Right cardiac atrium (tissue), 5 donors: ENCODE results near the gene PLEKHG3. TPM values are rescaled to one million over a fixed set of nuclear protein-coding genes. Genes with fewer than 3 reads are reported as not detected.

Source experiments
- ATAC-seq, 2 donors: fragments of 200-7000 bp; cut with Tn5 transposase; one replicate each; pipeline versions ENCODE4 v1.8.0 to v1.9.1; 2020; ENCODE audit warnings: moderate library complexity in 2 of 2, mild to moderate bottlenecking in 1 of 2
- DNase-seq, 3 donors: peaks; one replicate each; pipeline ENCODE4 v3.0.0-alpha.2; 2020
- H3K27ac ChIP-seq: one replicate; pipeline ENCODE4 v1.5.1; 2013; ENCODE audit warnings: mild to moderate bottlenecking, low read length, control low read depth, moderate library complexity
- H3K27me3 ChIP-seq: one replicate; pipeline ENCODE4 v1.6.1; 2013; ENCODE audit not compliant: control insufficient read depth, insufficient read depth
- H3K4me1 ChIP-seq: one replicate; pipeline ENCODE4 v1.6.1; 2013; ENCODE audit warnings: low read length; ENCODE audit not compliant: control insufficient read depth, insufficient read depth
- H3K4me3 ChIP-seq: one replicate; pipeline ENCODE4 v1.5.1; 2013; ENCODE audit warnings: low read length, control low read depth
- H3K9me3 ChIP-seq: one replicate; pipeline ENCODE4 v1.6.1; 2013; ENCODE audit warnings: low read length; ENCODE audit not compliant: control insufficient read depth
- WGBS: extraction: QIAGEN DNeasy Blood & Tissue Kit; methylation state at CpG from one replicate; pipeline ENCODE4 v1.1.7; 2013; 5-methylcytosine and 5-hydroxymethylcytosine counted together
- intact Hi-C, 4 donors: fragments of 100-400 bp; cut with DNase I; formaldehyde crosslinking; loops; one replicate each; pipeline versions ENCODE4 v1.11.0 to v1.14.0; 2022 to 2023
- polyA plus RNA-seq: library from polyadenylated mRNA; stranded (reverse); fragments of 200-250 nt; gene quantifications from one replicate; pipeline ENCODE4 v1.2.3, GENCODE V29; 2013
- total RNA-seq, 4 donors: library from RNA; stranded (reverse); fragmentation: NEBNext Ultra II Directional; extraction: Animal tissue kit (Norgen Biotek cat#: 25700); gene quantifications; one replicate each; pipeline ENCODE4 v1.2.1, GENCODE V29; 2021
- donor health status: healthy with polysubstance abuse.
- donor health status: DM: no; HTN: yes; CAD: no.
- donor health status: DM: no; HTN: no; CAD: no.
- donor health status: DM: no; HTN: yes; CAD: no; lungs with severe emphysema.
- donor health status: DM: yes; HTN: yes; CAD: no.

PLEKHG3 gene
- total and polyA plus RNA-seq, 5 donors: 12.6 to 58.7 (median 47.8) TPM

- Histone ChIP-seq H3K9me3 (no peaks in the 10 kb centered on the region), H3K27ac (peak overlapping the region; percentile 69), H3K4me3 (no peak overlapping the region), H3K27me3 (no peaks in the 10 kb centered on the region), H3K4me1 (peaks cover 24% of the 10 kb centered on the region)
- DNase-seq: peak in 1 of 3 donors; percentile 77
- intact Hi-C loops: no loop called here
- 32% methylated on average over 18 of the region's 18 CpGs for WGBS
- ATAC-seq: peak in 1 of 2 donors; percentile 10
Measured at GRCh38 chr14:64708148-64709004, 4.2 kb downstream of the PLEKHG3 start.

GRCh38 chr14:64709126-64709525 lies 4.9 kb downstream of the PLEKHG3 start:
- H3K27me3 ChIP-seq: no peaks in the 10 kb centered on the region
- H3K27ac ChIP-seq: peak overlapping the region; percentile 69
- H3K9me3 ChIP-seq: no peaks in the 10 kb centered on the region
- H3K4me3 ChIP-seq: no peak overlapping the region
- WGBS: 67% methylated on average over 5 of the region's 5 CpGs
- ATAC-seq: no peak
- peaks cover 22% of the 10 kb centered on the region for H3K4me1 ChIP-seq
- intact Hi-C loops: no loop called here
- no peak for DNase-seq

DNA sequence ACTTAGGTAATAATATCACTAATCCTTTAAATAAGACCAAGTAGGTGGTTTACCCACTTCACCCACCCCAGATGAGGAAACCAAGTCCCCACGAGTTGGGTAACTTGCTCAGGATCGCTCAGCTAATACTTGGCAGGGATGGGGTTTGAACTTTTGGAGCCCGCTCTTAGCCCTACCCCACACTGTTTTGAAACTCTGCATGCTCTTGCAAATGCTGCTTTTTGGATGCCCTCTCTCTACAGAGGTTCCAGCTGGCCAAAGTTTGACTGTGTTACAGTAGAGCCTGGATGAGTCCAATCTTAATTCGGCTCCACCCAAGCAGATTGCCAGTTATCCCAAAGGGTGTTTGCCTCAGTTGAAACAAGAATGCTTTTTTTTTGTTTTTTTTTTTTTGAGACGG lies 6.8 kb downstream of the PLEKHG3 start:
- peak; percentile 79 to 85 for ATAC-seq
- WGBS: 36% methylated on average over 5 of the region's 5 CpGs
- H3K27me3 ChIP-seq: no peaks in the 10 kb centered on the region
- intact Hi-C loops: no loop called here
- DNase-seq: peak in 2 of 3 donors; percentile 66 to 75
- H3K4me3 ChIP-seq: no peak overlapping the region
- H3K27ac ChIP-seq: peak overlapping the region; percentile 39
- H3K9me3 ChIP-seq: no peaks in the 10 kb centered on the region
- peaks cover 25% of the 10 kb centered on the region for H3K4me1 ChIP-seq

- peaks cover 33% of the 10 kb centered on the region for H3K4me1 ChIP-seq
- ATAC-seq (no peak), DNase-seq (no peak)
- no peaks in the 10 kb centered on the region for H3K27me3 ChIP-seq
- intact Hi-C loops: no loop called here
- no peak overlapping the region for H3K4me3 ChIP-seq
- H3K9me3 ChIP-seq: no peaks in the 10 kb centered on the region
- H3K27ac ChIP-seq: no peak overlapping the region
Measured at GRCh38 chr14:64713677-64714076, 9.5 kb downstream of the PLEKHG3 start.

DNA sequence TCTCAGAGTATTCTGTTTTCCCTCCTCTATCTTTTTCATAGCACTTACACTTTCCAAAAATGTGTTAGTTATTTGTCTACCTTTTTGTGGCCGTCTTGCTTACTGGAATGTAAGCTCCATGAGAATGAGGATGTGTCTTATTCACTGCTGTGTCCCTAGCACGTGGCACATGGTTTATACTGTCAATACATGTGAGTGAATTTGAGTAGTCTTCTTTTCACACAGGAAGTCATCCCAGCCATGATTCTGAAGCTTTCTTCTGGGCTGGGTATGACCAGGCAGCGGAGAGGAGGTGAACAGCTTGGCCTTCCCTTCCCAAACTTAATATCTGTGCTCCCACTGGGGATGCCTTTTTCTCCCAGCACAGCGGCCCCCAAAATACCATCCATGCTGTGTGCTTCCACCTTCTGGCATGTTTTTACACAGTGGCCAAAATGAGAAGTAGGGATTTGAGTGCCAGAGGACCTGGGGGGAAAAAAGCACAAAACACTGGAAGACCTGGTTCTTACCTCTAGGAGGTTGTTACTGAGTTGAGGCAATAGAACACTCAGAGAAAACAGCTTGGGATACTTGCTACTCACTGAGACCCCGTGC lies 10.3 kb downstream of the PLEKHG3 start:
- Histone ChIP-seq H3K27me3 (no peaks in the 10 kb centered on the region), H3K4me1 (peaks cover 30% of the 10 kb centered on the region), H3K4me3 (no peak overlapping the region), H3K9me3 (no peaks in the 10 kb centered on the region), H3K27ac (peak overlapping the region; percentile 19)
- WGBS: 82% methylated on average over 5 of the region's 5 CpGs
- ATAC-seq (no peak), DNase-seq (no peak)
- intact Hi-C loops: no loop called here

- intact Hi-C loops: no loop called here
- Histone ChIP-seq H3K27me3 (no peaks in the 10 kb centered on the region), H3K4me3 (no peak overlapping the region), H3K27ac (peak overlapping the region; percentile 78), H3K9me3 (no peaks in the 10 kb centered on the region), H3K4me1 (peaks cover 32% of the 10 kb centered on the region)
- ATAC-seq (no peak), DNase-seq (no peak)
- WGBS: 54% methylated on average over 4 of the region's 4 CpGs
Measured at GRCh38 chr14:64715146-64715627, 11.0 kb downstream of the PLEKHG3 start.

GRCh38 chr14:64715628-64716412 lies 11.6 kb downstream of the PLEKHG3 start:
- H3K9me3 ChIP-seq: no peaks in the 10 kb centered on the region
- H3K27me3 ChIP-seq: no peaks in the 10 kb centered on the region
- H3K4me3 ChIP-seq: peak overlapping the region; percentile 45
- peak; percentile 34 to 53 for ATAC-seq
- H3K27ac ChIP-seq: peak overlapping the region; percentile 78
- peaks cover 35% of the 10 kb centered on the region for H3K4me1 ChIP-seq
- intact Hi-C loops: no loop called here
- 35% methylated on average over 22 of the region's 22 CpGs for WGBS
- peak in 1 of 3 donors; percentile 76 for DNase-seq

DNA sequence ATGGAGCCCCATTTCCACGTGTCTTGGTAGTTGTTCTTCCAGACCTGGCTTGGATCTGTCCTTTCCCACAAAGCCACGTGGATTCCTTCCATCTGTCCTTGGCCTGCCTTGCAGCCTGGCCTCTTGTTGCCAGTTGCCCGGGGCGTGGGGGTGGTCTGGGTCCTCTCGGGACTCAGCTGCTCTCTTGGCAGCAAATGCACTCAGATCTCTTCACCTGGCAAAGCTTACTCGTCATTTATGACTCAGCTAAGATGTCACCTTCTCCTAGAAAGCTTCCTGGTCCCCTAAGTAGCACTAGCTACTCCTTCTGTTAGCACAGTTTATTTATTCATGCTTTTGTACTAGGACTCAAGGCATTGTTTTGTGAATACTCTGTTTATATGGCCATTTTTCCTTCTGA lies 13.6 kb downstream of the PLEKHG3 start:
- Histone ChIP-seq H3K9me3 (no peaks in the 10 kb centered on the region), H3K4me1 (peaks cover 41% of the 10 kb centered on the region), H3K27me3 (no peaks in the 10 kb centered on the region), H3K4me3 (no peak overlapping the region), H3K27ac (peak overlapping the region; percentile 9)
- intact Hi-C loops: no loop called here
- DNase-seq: peak in 2 of 3 donors; percentile 75 to 76
- peak in 1 of 2 donors; percentile 8 for ATAC-seq
- 27% methylated on average over 6 of the region's 6 CpGs for WGBS

DNA sequence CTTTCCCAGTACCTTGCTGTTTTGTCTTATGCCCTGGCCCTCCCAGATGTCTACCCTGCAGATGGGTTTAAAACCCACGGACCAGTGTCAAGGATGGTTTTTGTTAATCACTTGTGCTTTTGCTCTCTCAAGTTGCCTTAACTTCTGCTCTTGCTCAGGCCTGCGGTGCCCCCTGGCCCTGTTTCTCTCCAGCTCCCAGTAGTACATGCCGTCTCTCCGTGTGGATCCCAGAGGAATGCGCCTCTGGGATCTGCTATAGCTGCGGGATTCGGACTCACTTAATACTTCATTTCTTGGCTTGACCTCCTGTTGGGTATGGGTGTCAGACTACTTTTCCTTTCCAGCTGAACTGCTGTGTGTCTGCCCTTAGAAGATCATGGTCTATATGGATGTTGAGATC lies 14.5 kb downstream of the PLEKHG3 start:
- peak in 1 of 3 donors; percentile 43 for DNase-seq
- 55% methylated on average over 7 of the region's 7 CpGs for WGBS

DNA sequence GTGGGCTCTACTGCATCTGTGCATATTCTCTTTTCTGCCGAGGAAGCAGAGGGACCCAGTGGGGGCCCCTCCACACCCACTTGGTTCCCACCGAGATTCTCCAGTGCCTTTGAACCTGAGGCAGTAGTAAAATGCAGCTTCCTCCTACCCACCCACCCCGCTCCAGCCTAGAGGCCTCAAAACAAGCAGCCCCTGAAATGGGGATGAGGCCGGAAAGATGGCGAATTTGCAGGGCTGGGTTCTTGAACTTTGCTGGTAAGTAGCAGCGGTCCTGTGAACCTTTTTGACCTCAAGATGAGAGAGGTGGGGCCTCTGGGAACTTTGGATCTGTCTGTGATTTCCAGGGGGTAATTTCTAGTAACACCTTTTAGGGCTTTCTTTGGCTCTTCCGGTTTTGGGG lies 15.4 kb downstream of the PLEKHG3 start:
- no peak for DNase-seq
- H3K9me3 ChIP-seq: no peaks in the 10 kb centered on the region
- H3K4me3 ChIP-seq: no peak overlapping the region
- H3K4me1 ChIP-seq: peaks cover 48% of the 10 kb centered on the region
- WGBS: 83% methylated on average over 7 of the region's 7 CpGs
- H3K27ac ChIP-seq: no peak overlapping the region
- intact Hi-C loops: no loop called here
- ATAC-seq: no peak
- H3K27me3 ChIP-seq: no peaks in the 10 kb centered on the region

More for the DNA sequence above, 14.5 kb downstream of the PLEKHG3 start:
- ATAC-seq: peak in 1 of 2 donors; percentile 13
- Histone ChIP-seq H3K27me3 (no peaks in the 10 kb centered on the region), H3K9me3 (no peaks in the 10 kb centered on the region), H3K27ac (peak overlapping the region; percentile 44), H3K4me3 (no peak overlapping the region), H3K4me1 (peaks cover 43% of the 10 kb centered on the region)
- intact Hi-C loops: no loop called here
